ENCODE data around the gene RGS19. TPM values are rescaled to one million over a fixed set of nuclear protein-coding genes. Genes with fewer than 3 reads are reported as not detected.

RGS19 gene
- total RNA-seq, 2 experiments from 2014 or later = 43.2 to 44.4 TPM

DNA sequence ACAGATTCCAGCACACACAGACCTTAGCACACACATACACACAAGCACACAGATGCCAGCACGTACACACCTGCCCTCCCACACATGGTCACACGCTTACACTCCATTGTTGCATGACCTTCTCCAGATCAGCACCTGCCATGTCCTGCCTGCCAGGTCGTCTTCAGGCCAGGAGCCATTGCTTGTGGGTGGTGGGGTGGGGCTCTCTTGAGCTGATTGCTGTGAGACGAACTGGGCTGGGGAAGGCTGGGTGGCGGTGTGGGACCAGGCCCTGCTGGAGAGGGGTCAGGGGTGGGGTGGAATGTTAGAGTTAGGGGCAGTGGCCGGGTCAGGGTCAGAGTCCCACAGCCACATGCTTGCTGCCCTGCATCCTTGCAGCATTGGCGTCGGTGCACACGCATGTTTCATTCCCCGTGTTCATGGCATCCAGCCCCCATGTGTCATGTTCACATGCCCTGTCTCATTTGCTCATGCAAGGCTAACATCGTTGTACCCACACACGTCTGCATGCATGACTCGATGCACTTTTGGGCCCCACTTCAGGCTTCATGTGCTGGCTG, 34.6 kb upstream of the RGS19 start:
- Mint-ChIP-seq H3K27ac (no peak overlapping the region), H3K36me3 (no peaks in the 10 kb centered on the region), H3K27me3 (no peaks in the 10 kb centered on the region), H3K4me1 (ENCODE audit: low read depth) (no peaks in the 10 kb centered on the region), H3K4me3 (no peak overlapping the region), H3K9me3 (no peaks in the 10 kb centered on the region)
- ChIA-PET CTCF (no interaction called here), POLR2A (no interaction called here)
- DNase-seq = no peak
- intact Hi-C loops (cut with micrococcal nuclease) = no loop called here

DNA sequence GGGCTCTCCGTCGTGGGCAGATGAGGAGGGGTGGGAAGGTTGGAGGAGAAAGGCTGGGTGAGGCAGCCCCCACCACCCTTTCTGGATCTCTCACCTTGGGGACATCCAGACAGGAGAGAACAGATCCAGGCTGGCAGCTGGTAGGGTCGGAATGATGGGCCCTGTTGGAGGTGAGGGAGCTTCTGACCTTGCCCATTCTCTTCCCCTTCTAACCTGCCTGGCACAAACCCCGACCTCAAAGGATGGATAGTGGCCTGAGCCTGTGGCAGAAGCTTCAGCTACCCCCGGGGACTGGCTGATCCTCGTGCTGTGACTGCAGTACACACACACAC, 34.1 kb upstream of the RGS19 start:
- H3K36me3 Mint-ChIP-seq = no peaks in the 10 kb centered on the region
- ChIA-PET POLR2A (no interaction called here), CTCF (interaction anchor here (2.8 kb wide), 1 partner anchor 8 kb away, joined by 8 read pairs; no protein-coding TSS in a partner anchor)
- H3K27me3 Mint-ChIP-seq = no peaks in the 10 kb centered on the region
- no peaks in the 10 kb centered on the region for H3K4me1 Mint-ChIP-seq (ENCODE audit: low read depth)
- no peak overlapping the region for H3K4me3 Mint-ChIP-seq
- DNase-seq = no peak
- H3K27ac Mint-ChIP-seq = no peak overlapping the region
- intact Hi-C loops (cut with micrococcal nuclease) = no loop called here
- no peaks in the 10 kb centered on the region for H3K9me3 Mint-ChIP-seq

GRCh38 chr20:64112691-64113443, 33.5 kb upstream of the RGS19 start:
- H3K4me1 Mint-ChIP-seq (ENCODE audit: low read depth) = no peaks in the 10 kb centered on the region
- POLR2A ChIA-PET = no interaction called here
- H3K36me3 Mint-ChIP-seq = no peaks in the 10 kb centered on the region
- CTCF ChIA-PET = interaction anchor here (0.8 to 2.8 kb wide), 2 partner anchors 8 to 29 kb away, joined by 4 to 8 read pairs; partner anchors contain the start of gene LKAAEAR1
- H3K27ac Mint-ChIP-seq = no peak overlapping the region
- H3K27me3 Mint-ChIP-seq = no peaks in the 10 kb centered on the region
- DNase-seq = no peak
- H3K9me3 Mint-ChIP-seq = no peaks in the 10 kb centered on the region
- intact Hi-C loops (cut with micrococcal nuclease) = no loop called here
- H3K4me3 Mint-ChIP-seq = no peak overlapping the region

DNA sequence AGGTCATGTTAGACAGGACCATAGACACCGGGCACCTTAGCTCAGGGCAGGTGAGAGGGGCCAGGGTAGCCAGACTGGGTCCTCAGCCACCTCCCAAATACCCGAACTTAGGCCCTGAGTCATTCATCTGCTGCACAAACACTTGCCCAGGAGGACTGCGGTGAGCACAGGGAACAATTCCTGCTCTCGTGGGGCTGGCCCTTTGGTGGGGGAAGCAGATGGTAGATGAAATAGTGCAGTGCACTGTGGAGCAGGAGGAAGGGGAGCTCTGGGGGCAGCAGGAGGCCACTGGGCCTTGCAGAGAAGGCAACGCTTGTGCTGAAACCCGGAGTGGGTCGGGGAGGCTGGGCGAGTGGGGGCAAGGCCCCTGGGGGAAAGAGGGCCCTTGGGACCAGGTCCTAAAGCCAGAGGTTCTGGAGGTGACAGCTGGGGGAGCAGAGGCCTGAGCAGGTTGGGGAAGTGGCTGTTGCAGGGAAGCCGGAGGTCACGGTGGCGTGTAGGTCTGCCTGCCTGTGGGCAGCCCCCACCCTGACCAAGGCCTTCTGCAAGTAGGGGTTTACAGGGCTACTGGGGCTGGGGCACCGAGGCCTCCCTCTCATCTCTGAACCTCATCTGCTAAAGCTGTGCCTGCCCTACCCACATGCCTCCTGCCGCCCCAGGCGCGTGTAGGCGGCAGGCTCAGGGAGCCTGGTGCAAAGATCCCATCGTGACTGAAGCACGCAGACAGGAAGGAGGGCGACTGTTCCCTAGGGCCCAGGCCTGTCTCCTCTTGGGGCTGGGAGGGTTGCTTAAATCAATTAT, 32.7 kb upstream of the RGS19 start:
- intact Hi-C loops (cut with micrococcal nuclease) = no loop called here
- Mint-ChIP-seq H3K27me3 (no peaks in the 10 kb centered on the region), H3K27ac (no peak overlapping the region), H3K36me3 (no peaks in the 10 kb centered on the region), H3K4me3 (no peak overlapping the region), H3K9me3 (no peaks in the 10 kb centered on the region), H3K4me1 (ENCODE audit: low read depth) (no peaks in the 10 kb centered on the region)
- CTCF ChIA-PET = interaction anchor here (0.8 to 2.8 kb wide), 2 partner anchors 9 to 28 kb away, joined by 4 to 8 read pairs; partner anchors contain the start of gene LKAAEAR1
- POLR2A ChIA-PET = no interaction called here
- DNase-seq = no peak

DNA sequence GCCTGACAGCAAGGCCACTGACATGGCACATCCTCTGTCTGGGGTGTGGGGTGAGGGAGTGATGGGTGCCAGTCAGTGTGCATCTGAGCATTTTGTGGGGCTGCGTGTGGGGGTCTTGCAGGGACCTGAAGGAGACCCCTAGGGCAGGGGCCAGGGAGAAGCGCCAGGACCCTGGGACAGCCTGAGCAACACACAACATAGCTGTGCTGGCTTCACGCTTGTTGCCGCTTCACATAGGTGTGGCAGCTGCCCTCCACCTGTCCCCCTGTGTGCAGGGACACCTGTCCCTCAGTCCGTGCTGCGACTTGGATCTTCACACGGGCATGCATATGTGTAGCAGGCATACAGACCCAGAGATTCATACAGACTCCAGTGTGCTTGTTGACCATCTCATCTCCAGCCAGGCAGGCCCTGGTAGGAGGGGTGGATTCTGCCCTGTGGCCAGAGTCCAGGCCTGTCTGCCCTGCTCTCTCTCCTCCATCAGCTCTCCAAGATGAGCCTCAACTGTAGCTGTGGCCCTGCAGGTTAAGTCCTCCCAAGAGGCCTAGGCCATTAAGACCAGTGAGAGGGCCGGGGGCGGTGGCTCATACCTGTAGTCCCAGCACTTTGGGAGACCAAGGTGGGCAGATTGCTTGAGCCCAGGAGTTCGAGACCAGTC, 31.2 kb upstream of the RGS19 start:
- Mint-ChIP-seq H3K27ac (no peak overlapping the region), H3K27me3 (no peaks in the 10 kb centered on the region), H3K36me3 (no peaks in the 10 kb centered on the region), H3K9me3 (no peaks in the 10 kb centered on the region), H3K4me1 (ENCODE audit: low read depth) (no peaks in the 10 kb centered on the region), H3K4me3 (no peak overlapping the region)
- CTCF ChIA-PET = interaction anchor here (2.8 kb wide), 1 partner anchor 10 kb away, joined by 8 read pairs; no protein-coding TSS in a partner anchor
- peak; percentile 7 for DNase-seq
- intact Hi-C loops (cut with micrococcal nuclease) = no loop called here
- POLR2A ChIA-PET = no interaction called here

GRCh38 chr20:64109831-64110391, 30.6 kb upstream of the RGS19 start:
- Mint-ChIP-seq H3K27me3 (no peaks in the 10 kb centered on the region), H3K4me1 (ENCODE audit: low read depth) (no peaks in the 10 kb centered on the region), H3K9me3 (no peaks in the 10 kb centered on the region), H3K27ac (no peak overlapping the region), H3K4me3 (no peak overlapping the region), H3K36me3 (no peaks in the 10 kb centered on the region)
- ChIA-PET POLR2A (no interaction called here), CTCF (no interaction called here)
- DNase-seq = peak; percentile 3
- intact Hi-C loops (cut with micrococcal nuclease) = no loop called here

DNA sequence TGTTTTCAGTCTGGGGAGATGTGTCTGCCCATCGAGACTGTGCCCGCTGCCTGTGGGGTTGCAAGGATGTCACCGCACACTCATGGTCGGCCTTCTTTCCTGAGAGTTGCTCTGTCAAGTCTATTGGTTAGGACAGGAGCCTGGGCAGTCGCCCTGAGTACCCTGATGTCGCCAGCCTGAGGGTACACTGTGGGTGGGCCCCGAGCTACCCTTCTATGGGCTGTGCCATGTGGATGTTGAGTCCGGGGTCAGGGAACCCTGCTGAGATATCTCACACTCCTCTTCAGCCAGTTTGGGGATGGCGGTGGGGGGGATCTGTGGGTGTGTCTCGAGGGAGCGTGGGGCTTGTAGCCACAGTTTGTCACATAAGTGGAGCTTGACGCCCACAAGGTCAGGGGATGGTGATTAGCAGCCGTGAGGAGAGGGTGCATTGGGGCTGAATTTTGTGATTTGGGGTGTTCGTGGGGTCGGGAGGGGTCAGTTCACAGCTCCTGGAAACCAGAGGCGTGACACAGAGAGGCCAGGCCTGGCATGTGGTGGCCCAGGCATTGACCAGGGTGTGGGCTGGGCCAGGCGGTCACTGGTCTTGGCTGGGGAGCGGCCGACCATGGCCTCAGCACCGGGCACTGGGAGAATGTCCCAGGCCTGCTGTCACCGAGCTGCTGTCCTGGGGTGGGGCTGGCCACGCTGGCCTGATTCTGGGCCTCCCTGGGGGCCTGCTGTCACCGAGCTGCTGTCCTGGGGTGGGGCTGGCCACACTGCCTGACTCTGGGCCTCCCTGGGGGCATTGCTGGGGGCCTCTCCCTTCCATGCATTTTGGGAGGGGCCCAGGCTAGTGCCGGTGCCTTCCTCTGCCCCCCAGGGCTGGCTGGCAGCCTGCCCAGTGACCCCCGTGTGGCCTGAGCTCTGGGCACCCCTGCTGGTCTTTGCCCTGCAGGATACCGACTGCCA, 29.7 kb upstream of the RGS19 start:
- Mint-ChIP-seq H3K27me3 (peaks cover 1% of the 10 kb centered on the region), H3K9me3 (no peaks in the 10 kb centered on the region), H3K27ac (no peak overlapping the region), H3K36me3 (no peaks in the 10 kb centered on the region), H3K4me1 (ENCODE audit: low read depth) (no peaks in the 10 kb centered on the region), H3K4me3 (no peak overlapping the region)
- no peak for DNase-seq
- POLR2A ChIA-PET = no interaction called here
- CTCF ChIA-PET = interaction anchor here (0.8 kb wide), 1 partner anchor 11 kb away, joined by 3 read pairs; no protein-coding TSS in a partner anchor
- intact Hi-C loops (cut with micrococcal nuclease) = no loop called here

DNA sequence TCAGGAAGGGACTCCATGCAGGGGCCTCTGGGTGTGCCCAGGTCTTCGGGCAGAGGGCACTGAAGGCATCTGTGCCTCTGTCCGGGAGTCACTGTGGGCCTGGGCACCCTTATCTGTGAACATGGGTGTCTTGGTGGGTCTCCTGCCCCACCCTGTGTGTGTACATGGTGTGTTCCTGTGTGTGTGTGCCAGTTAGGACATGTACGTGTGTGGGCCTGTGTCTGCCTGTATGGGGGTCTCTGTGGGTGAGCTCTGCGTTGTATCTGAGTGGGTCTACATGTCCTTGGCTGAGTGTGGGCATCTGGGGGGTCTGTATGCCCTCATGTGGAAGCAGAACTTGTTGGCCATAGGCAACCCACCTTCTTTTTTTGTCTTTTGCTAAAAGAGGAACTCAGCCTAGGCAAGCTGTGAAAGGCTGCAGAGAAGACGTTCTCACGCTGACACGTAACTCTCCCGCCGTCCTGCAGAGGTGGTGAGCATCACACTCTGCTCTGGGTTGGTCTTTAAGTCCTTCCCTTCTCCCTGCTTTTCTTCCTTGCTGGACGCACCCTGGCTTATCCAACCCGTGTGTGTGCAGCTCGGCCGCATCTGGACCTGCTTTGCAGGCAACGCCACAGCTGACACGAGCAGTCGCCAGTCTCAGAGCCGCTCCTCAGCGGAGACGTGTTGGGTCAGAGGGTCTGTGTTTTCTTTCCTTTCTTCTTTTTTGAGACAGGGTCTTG, 28.6 kb upstream of the RGS19 start:
- intact Hi-C loops (cut with micrococcal nuclease) = no loop called here
- H3K4me3 Mint-ChIP-seq = no peak overlapping the region
- ChIA-PET CTCF (interaction anchor here (1.1 kb wide), 1 partner anchor 24 kb away, joined by 3 read pairs; the partner anchor contains the start of gene LKAAEAR1), POLR2A (no interaction called here)
- no peaks in the 10 kb centered on the region for H3K4me1 Mint-ChIP-seq (ENCODE audit: low read depth)
- no peaks in the 10 kb centered on the region for H3K36me3 Mint-ChIP-seq
- peak; percentile 6 for DNase-seq
- H3K27ac Mint-ChIP-seq = no peak overlapping the region
- H3K27me3 Mint-ChIP-seq = peaks cover 9% of the 10 kb centered on the region
- H3K9me3 Mint-ChIP-seq = no peaks in the 10 kb centered on the region

DNA sequence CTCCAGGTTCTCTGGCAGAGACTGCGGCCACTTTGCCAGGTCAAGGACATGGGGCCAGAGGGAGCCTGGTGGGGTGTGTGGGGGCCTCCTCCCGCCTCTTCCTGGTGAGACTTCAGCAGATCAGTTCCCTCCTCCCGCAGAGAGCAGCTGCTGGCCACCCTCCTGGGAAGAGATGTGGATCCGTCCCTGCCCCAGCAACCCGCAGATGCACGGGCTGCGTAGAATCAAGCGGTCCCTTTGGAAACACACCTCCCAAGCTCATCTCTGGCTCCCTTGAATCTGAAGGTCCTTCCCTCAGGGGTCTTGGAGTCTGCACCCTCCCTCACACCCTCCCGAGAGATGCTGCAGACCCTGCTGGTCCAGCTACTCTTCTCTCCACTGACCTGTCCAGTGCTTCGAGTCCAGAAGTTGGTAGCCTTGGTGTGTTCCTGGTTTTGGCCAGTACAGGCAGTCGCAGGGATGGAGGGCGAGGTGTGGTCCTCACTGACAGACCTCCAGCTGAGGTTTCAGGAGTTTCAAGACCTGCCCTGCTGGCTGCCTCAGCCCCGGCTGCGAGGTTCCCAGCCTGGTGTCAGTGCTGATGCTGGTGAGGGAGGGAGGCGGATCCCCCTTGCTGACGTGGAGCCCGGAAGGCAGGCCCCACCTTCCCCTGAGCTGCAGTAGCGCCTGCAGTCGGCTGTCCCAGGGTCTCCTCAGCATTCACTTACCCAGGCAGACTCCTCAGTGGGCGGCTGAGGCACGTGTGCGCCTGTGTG, 27.8 kb upstream of the RGS19 start, which contains the start of gene NPBWR2:
TSS of gene NPBWR2 (minus strand) at position 585 of the 755 bp plus-strand sequence. CDS start 734 bp downstream, outside the sequence.
- Mint-ChIP-seq H3K27me3 (peaks cover 12% of the 10 kb centered on the region), H3K27ac (no peak within 1 kb of the TSS), H3K9me3 (no peaks in the 10 kb centered on the region), H3K4me1 (ENCODE audit: low read depth) (no peaks in the 10 kb centered on the region), H3K4me3 (no peak within 1 kb of the TSS), H3K36me3 (no peaks in the 10 kb centered on the region)
- ChIA-PET POLR2A (no interaction called here), CTCF (interaction anchor here (1.1 kb wide), 1 partner anchor 23 kb away, joined by 3 read pairs; the partner anchor contains the start of gene LKAAEAR1)
- intact Hi-C loops (cut with micrococcal nuclease) = no loop called here
- DNase-seq = peak; percentile 30

DNA sequence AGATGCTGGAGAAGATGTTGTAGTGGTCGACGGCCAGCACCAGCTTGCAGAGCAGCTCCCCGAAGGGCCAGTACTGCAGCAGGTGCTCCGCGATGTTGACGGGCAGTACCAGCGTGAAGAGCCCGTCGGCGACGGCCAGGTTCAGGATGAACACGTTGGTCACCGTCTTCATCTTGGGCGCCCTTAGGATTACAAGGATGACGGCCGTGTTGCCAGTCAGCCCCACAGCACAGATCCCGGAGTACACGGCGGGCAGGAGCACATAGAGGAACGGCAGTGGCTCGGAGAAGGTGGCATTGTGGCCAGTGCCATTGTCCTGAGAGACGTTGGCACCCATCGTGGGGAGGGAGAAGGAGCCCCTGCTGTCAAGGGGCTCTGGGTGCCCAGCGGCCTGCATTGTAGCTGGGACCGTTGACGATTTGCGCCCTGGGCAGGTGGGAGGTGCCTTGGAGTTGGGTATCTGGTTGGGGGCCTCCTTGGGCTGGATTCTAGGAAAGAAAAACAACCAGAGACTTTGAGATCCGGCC, 27.2 kb upstream of the RGS19 start:
- intact Hi-C loops (cut with micrococcal nuclease) = no loop called here
- Mint-ChIP-seq H3K9me3 (no peaks in the 10 kb centered on the region), H3K4me1 (ENCODE audit: low read depth) (peaks cover under 1% of the 10 kb centered on the region), H3K36me3 (no peaks in the 10 kb centered on the region), H3K27me3 (peaks cover 13% of the 10 kb centered on the region), H3K27ac (no peak overlapping the region), H3K4me3 (no peak overlapping the region)
- DNase-seq = peak; percentile 5
- POLR2A ChIA-PET = no interaction called here
- CTCF ChIA-PET = interaction anchor here (1.1 kb wide), 1 partner anchor 23 kb away, joined by 3 read pairs; the partner anchor contains the start of gene LKAAEAR1

Data from activated CD4-positive, alpha-beta memory T cell treated with anti-CD3 and anti-CD28 coated beads for 36 hours (primary cell).